MM.1S (cell line): ENCODE results near the gene SHROOM3.

Experiments used
- CTCF ChIP-seq: fragments of 300-600 bp; sonication (generic); IDR thresholded peaks from 2 replicates; pipeline ENCODE4 v1.5.1; 2016; ENCODE audit warnings: antibody characterized with exemption, low read length, mixed read lengths
- EZH2 ChIP-seq: fragments of 300-600 bp; sonication (generic); optimal IDR thresholded peaks from 2 replicates; pipeline ENCODE3; 2017; ENCODE audit warnings: low read depth, mild to moderate bottlenecking, antibody characterized with exemption, low read length, mixed read lengths
- EZH2phosphoT487 ChIP-seq: fragments of 300-600 bp; sonication (generic); IDR thresholded peaks from 2 replicates; pipeline ENCODE4 v1.6.1; 2018; ENCODE audit warnings: antibody characterized with exemption, low read length

GRCh38 chr4:76753814-76754213, 318.8 kb downstream of the SHROOM3 start:
- TF ChIP-seq CTCF (no peak), EZH2 (no peak), EZH2phosphoT487 (no peak)
